IMR-90 (cell line): ENCODE data around the gene CFAP20. TPM values are rescaled to one million over a fixed set of nuclear protein-coding genes. Genes with fewer than 3 reads are reported as not detected.

ENCODE experiments used
- ATAC-seq: fragments of 200-7000 bp; cut with Tn5 transposase; 2 replicates; pipeline ENCODE4 v1.9.1; 2020; ENCODE audit warnings: low read depth, mild to moderate bottlenecking, moderate library complexity
- BruUV-seq: library from RNA; stranded (reverse); fragments of 400-500 nt; replicated peaks from 2 replicates; lab custom pipeline; 2021; lab: Mats Ljungman, UMichigan
- CTCF ChIA-PET: fragments of 300-600 bp; formaldehyde crosslinking; extraction: SDS; loops from one replicate; lab custom pipeline; 2021; ENCODE audit warnings: antibody characterized with exemption; lab: Yijun Ruan, JAX
- POLR2A ChIA-PET: fragments of 300-600 bp; sonication (Branson Sonifier 250); formaldehyde crosslinking; loops from one replicate; lab custom pipeline; 2022; ENCODE audit warnings: antibody characterized with exemption; ENCODE audit not compliant: unreplicated experiment; lab: Charles Lee
- DNase-seq: peaks from one replicate; pipeline ENCODE4 v3.0.0; 2013
- H2AFZ ChIP-seq: replicated peaks from 2 replicates; pipeline ENCODE3; 2013; ENCODE audit warnings: low read length, mild to moderate bottlenecking; ENCODE audit not compliant: poor library complexity
- H2AK5ac ChIP-seq: 2 replicates; pipeline ENCODE4 v1.6.1; 2013; ENCODE audit warnings: low read depth, low read length, inconsistent platforms
- H2AK9ac ChIP-seq: replicated peaks from 2 replicates; pipeline ENCODE3; 2013; ENCODE audit warnings: mild to moderate bottlenecking, low read depth, low read length, moderate library complexity; ENCODE audit not compliant: poor library complexity
- H2BK120ac ChIP-seq: 2 replicates; pipeline ENCODE4 v1.6.1; 2013; ENCODE audit warnings: low read depth, low read length, inconsistent platforms
- H2BK15ac ChIP-seq: 3 replicates; pipeline ENCODE4 v1.6.1; 2013; ENCODE audit warnings: low read depth, low read length, inconsistent platforms
- H2BK20ac ChIP-seq: 2 replicates; pipeline ENCODE4 v1.6.1; 2013; ENCODE audit warnings: low read depth, mild to moderate bottlenecking, inconsistent platforms, low read length, moderate library complexity
- H2BK5ac ChIP-seq: 2 replicates; pipeline ENCODE4 v1.6.1; 2013; ENCODE audit warnings: mild to moderate bottlenecking, low read depth, low read length, inconsistent platforms; ENCODE audit not compliant: poor library complexity, severe bottlenecking
- H3K14ac ChIP-seq: replicated peaks from 2 replicates; pipeline ENCODE4 v1.6.1; 2013; ENCODE audit warnings: low read depth, low read length, inconsistent platforms
- H3K18ac ChIP-seq: 2 replicates; pipeline ENCODE4 v1.6.1; 2013; ENCODE audit warnings: low read depth, low read length, control low read depth
- H3K23ac ChIP-seq: 2 replicates; pipeline ENCODE4 v1.6.1; 2013; ENCODE audit warnings: low read depth, low read length, inconsistent platforms
- H3K27ac ChIP-seq: 2 replicates; pipeline ENCODE4 v1.5.1; 2013; ENCODE audit warnings: mild to moderate bottlenecking, control low read depth, low read length; ENCODE audit not compliant: insufficient read depth
- H3K27me3 ChIP-seq: 2 replicates; pipeline ENCODE4 v1.6.1; 2013; ENCODE audit warnings: low read length; ENCODE audit not compliant: control insufficient read depth, insufficient read depth
- H3K36me3 ChIP-seq: 2 replicates; pipeline ENCODE4 v1.6.1; 2013; ENCODE audit warnings: low read length, mixed read lengths; ENCODE audit not compliant: control insufficient read depth, insufficient read depth
- H3K4ac ChIP-seq: 2 replicates; pipeline ENCODE4 v1.6.1; 2013; ENCODE audit warnings: low read depth, low read length, inconsistent platforms
- H3K4me1 ChIP-seq: 2 replicates; pipeline ENCODE4 v1.6.1; 2013; ENCODE audit warnings: low read length, mixed read lengths; ENCODE audit not compliant: control insufficient read depth, insufficient read depth
- H3K4me2 ChIP-seq: 2 replicates; pipeline ENCODE4 v1.6.1; 2013; ENCODE audit warnings: low read depth, mild to moderate bottlenecking, control low read depth, low read length, moderate library complexity
- H3K4me3 ChIP-seq: 2 replicates; pipeline ENCODE4 v1.5.1; 2013; ENCODE audit warnings: low read depth, mild to moderate bottlenecking, control low read depth, low read length, moderate library complexity; ENCODE audit not compliant: insufficient read depth
- H3K56ac ChIP-seq: 2 replicates; pipeline ENCODE4 v1.6.1; 2013; ENCODE audit warnings: low read length, inconsistent platforms; ENCODE audit not compliant: insufficient read depth; ENCODE audit errors: extremely low read depth
- H3K79me1 ChIP-seq, 2 experiments: 2 replicates each; pipeline ENCODE4 v1.6.1; 2013; ENCODE audit warnings: low read length in 2 of 2, inconsistent platforms in 1 of 2, low read depth in 1 of 2
- H3K9ac ChIP-seq: 2 replicates; pipeline ENCODE4 v1.6.1; 2013; ENCODE audit warnings: low read depth, low read length, control low read depth
- H3K9me1 ChIP-seq: 2 replicates; pipeline ENCODE4 v1.6.1; 2013; ENCODE audit warnings: low read length, inconsistent platforms; ENCODE audit not compliant: insufficient read depth
- H3K9me3 ChIP-seq: 2 replicates; pipeline ENCODE4 v1.6.1; 2013; ENCODE audit warnings: low read length; ENCODE audit not compliant: control insufficient read depth, insufficient read depth
- H4K20me1 ChIP-seq: 2 replicates; pipeline ENCODE4 v1.6.1; 2013; ENCODE audit warnings: low read length, inconsistent platforms; ENCODE audit not compliant: insufficient read depth
- H4K5ac ChIP-seq: 2 replicates; pipeline ENCODE4 v1.6.1; 2013; ENCODE audit warnings: mild to moderate bottlenecking, low read depth, low read length, control low read depth
- H4K8ac ChIP-seq, 2 experiments: 2 replicates each; pipeline ENCODE4 v1.6.1; 2013; ENCODE audit warnings: low read depth in 2 of 2, low read length in 2 of 2, control low read depth in 1 of 2, inconsistent platforms in 1 of 2
- H4K91ac ChIP-seq: 2 replicates; pipeline ENCODE4 v1.6.1; 2013; ENCODE audit warnings: low read depth, low read length, inconsistent platforms; ENCODE audit not compliant: insufficient read depth
- CTCF ChIP-seq: conservative IDR thresholded peaks from 2 replicates; pipeline ENCODE4 v1.5.1; 2012; ENCODE audit warnings: mild to moderate bottlenecking, low read depth, low read length, improper control_type of control experiment
- FOS ChIP-seq: fragments of 150-350 bp; IDR thresholded peaks from 2 replicates; pipeline ENCODE4 v1.6.1; 2016; ENCODE audit warnings: low read depth, low read length
- MAFK ChIP-seq: IDR thresholded peaks from 2 replicates; pipeline ENCODE4 v1.6.1; 2012; ENCODE audit warnings: low read depth, low read length, improper control_type of control experiment
- MXI1 ChIP-seq: IDR thresholded peaks from 2 replicates; pipeline ENCODE4 v1.6.1; 2012; ENCODE audit warnings: low read depth, mild to moderate bottlenecking, low read length, moderate library complexity, borderline replicate concordance
- NFE2L2 ChIP-seq: fragments of 150-350 bp; IDR thresholded peaks from 2 replicates; pipeline ENCODE4 v1.6.1; 2016; ENCODE audit warnings: low read depth, mild to moderate bottlenecking, low read length
- POLR2A ChIP-seq: IDR thresholded peaks from 2 replicates; pipeline ENCODE4 v1.6.1; 2012; ENCODE audit warnings: mild to moderate bottlenecking, low read depth, low read length
- WGBS, 2 experiments: methylation state at CpG; one replicate each; pipeline versions ENCODE4 v1.1.5 to v1.1.7; 2013; ENCODE audit warnings: missing lambda C conversion rate in 2 of 2; ENCODE audit not compliant: insufficient read length in 1 of 2; ENCODE audit errors: extremely low coverage in 2 of 2; 5-methylcytosine and 5-hydroxymethylcytosine counted together
- dilution Hi-C: fragments of 300-500 bp; cut with HindIII; formaldehyde crosslinking; loops from one replicate; pipeline ENCODE4 v1.14.3; 2018; ENCODE audit warnings: low sequenced_read_pairs; ENCODE audit not compliant: unreplicated experiment
- in situ Hi-C: fragments of 300-500 bp; cut with MboI; formaldehyde crosslinking; loops from 3 replicates; pipeline ENCODE4 v1.14.3; 2019; ENCODE audit warnings: low sequenced_read_pairs, inconsistent platforms, mixed read lengths
- intact Hi-C: fragments of 100-400 bp; cut with micrococcal nuclease; formaldehyde crosslinking; loops from 2 replicates; pipeline ENCODE4 v1.10.0; 2022
- polyA plus RNA-seq, 3 experiments: library from polyadenylated mRNA; depleted of rRNA; stranded (reverse); fragments of >200 nt; gene quantifications; 2 replicates each; pipeline ENCODE4 v1.2.3, GENCODE V29; 2012; ENCODE audit warnings: low replicate concordance in 1 of 3
- total RNA-seq: library from RNA; depleted of rRNA; stranded (reverse); fragments of >200 nt; gene quantifications from 2 replicates; pipeline ENCODE4 v1.2.3, GENCODE V29; 2012

The CFAP20 gene
- total and polyA plus RNA-seq, 2 of the 4 experiments (the other 2 are of a cell fraction), result 39.1 to 54.0 TPM

GRCh38 chr16:58157239-58157638, 28.1 kb upstream of the CFAP20 start:
- H3K79me1 ChIP-seq, result no peaks in the 10 kb centered on the region
- WGBS, 2 experiments, result no CpG with 5 or more reads among the region's 2 CpGs
- no peak overlapping the region for H2BK20ac ChIP-seq
- H2AFZ ChIP-seq, result no peak overlapping the region
- H3K27ac ChIP-seq, result no peak overlapping the region
- ChIA-PET POLR2A (no interaction called here), CTCF (no interaction called here)
- no peak for DNase-seq
- no peak overlapping the region for H3K18ac ChIP-seq
- H2AK9ac ChIP-seq, result no peak overlapping the region
- H3K23ac ChIP-seq, result no peak overlapping the region
- no peak overlapping the region for H2AK5ac ChIP-seq
- no peak overlapping the region for H3K14ac ChIP-seq
- H3K4ac ChIP-seq, result no peak overlapping the region
- no peaks in the 10 kb centered on the region for H3K9me3 ChIP-seq
- no TSS peak for BruUV-seq
- in situ Hi-C loops (no loop called here), dilution Hi-C loops (no loop called here), intact Hi-C loops (no loop called here)
- no peak for ATAC-seq
- peaks cover 24% of the 10 kb centered on the region for H3K36me3 ChIP-seq
- H3K9me1 ChIP-seq, result no peaks in the 10 kb centered on the region; the same call in 1 of the 2 replicates
- H4K20me1 ChIP-seq, result no peaks in the 10 kb centered on the region
- no peak overlapping the region for H3K4me3 ChIP-seq
- no peaks in the 10 kb centered on the region for H3K4me1 ChIP-seq
- H3K56ac ChIP-seq, result no peak overlapping the region
- no peak overlapping the region for H2BK120ac ChIP-seq
- H3K9ac ChIP-seq, result no peak overlapping the region
- no peak overlapping the region for H4K8ac ChIP-seq
- no peak overlapping the region for H4K91ac ChIP-seq
- H4K5ac ChIP-seq, result no peak overlapping the region
- H2BK15ac ChIP-seq, result no peak overlapping the region
- no peak overlapping the region for H2BK5ac ChIP-seq
- TF ChIP-seq MXI1 (no peak), CTCF (no peak), FOS (no peak), MAFK (no peak), NFE2L2 (no peak), POLR2A (no peak)
- H3K4me2 ChIP-seq, result no peak overlapping the region
- no peaks in the 10 kb centered on the region for H3K27me3 ChIP-seq
